ENCODE data around the gene OR9G4. TPM values are rescaled to one million over a fixed set of nuclear protein-coding genes. Genes with fewer than 3 reads are reported as not detected.
A peak's percentile ranks its signal among the peaks of the same experiment; 100 is the strongest.

The OR9G4 gene
- total and polyA plus RNA-seq, 10 of the 15 experiments (the other 5 are each of a cell fraction or from before 2014, with no cell fraction given), result not detected

DNA sequence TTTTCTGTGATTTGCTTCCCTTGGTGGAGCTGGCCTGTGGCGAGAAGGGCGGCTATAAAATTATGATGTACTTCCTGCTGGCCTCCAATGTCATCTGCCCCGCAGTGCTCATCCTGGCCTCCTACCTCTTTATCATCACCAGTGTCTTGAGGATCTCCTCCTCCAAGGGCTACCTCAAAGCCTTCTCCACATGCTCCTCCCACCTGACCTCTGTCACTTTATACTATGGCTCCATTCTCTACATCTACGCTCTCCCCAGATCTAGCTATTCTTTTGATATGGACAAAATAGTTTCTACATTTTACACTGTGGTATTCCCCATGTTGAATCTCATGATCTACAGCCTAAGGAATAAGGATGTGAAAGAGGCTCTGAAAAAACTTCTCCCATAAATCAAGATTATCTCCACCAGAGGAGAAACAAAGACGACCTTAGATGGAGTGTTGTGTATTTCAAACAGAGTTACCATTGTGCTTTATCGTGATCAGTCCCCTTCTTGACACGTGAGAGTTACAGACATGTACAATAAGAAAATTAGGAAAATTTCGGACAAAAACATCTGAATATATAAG, 47.5 kb downstream of the OR9G4 start (continued):
- TF ChIP-seq, protein P1, sequence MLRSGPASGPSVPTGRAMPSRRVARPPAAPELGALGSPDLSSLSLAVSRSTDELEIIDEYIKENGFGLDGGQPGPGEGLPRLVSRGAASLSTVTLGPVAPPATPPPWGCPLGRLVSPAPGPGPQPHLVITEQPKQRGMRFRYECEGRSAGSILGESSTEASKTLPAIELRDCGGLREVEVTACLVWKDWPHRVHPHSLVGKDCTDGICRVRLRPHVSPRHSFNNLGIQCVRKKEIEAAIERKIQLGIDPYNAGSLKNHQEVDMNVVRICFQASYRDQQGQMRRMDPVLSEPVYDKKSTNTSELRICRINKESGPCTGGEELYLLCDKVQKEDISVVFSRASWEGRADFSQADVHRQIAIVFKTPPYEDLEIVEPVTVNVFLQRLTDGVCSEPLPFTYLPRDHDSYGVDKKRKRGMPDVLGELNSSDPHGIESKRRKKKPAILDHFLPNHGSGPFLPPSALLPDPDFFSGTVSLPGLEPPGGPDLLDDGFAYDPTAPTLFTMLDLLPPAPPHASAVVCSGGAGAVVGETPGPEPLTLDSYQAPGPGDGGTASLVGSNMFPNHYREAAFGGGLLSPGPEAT (IDR thresholded peaks at IDR 0.05; ENCODE audit: low read depth), result no peak
- no peak for TF ChIP-seq NR2C2 (IDR thresholded peaks at IDR 0.05; ENCODE audit: borderline replicate concordance, control insufficient read depth, insufficient read length, low read depth)

DNA sequence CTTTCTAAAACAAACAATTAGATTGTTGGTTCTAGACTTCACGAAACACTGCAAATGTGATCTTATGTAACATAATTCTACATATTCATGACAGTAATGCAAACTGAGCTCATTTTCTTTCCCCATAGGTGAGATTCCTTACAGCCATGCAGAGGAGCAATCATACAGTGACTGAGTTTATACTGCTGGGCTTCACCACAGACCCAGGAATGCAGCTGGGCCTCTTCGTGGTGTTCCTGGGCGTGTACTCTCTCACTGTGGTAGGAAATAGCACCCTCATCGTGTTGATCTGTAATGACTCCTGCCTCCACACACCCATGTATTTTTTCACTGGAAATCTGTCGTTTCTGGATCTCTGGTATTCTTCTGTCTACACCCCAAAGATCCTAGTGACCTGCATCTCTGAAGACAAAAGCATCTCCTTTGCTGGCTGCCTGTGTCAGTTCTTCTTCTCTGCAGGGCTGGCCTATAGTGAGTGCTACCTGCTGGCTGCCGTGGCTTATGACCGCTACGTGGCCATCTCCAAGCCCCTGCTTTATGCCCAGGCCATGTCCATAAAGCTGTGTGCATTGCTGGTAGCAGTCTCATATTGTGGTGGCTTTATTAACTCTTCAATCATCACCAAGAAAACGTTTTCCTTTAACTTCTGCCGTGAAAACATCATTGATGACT, 48.1 kb downstream of the OR9G4 start:
- ATAC-seq, result peak; percentile 41
- intact Hi-C loops (cut with micrococcal nuclease; ENCODE audit: unreplicated experiment), result no loop called here

More for the DNA sequence above, 48.1 kb downstream of the OR9G4 start:
- Histone ChIP-seq H3K4me3 (no peak overlapping the region), H3K36me3 (ENCODE audit: control insufficient read depth in 2 of 2, insufficient read depth in 2 of 2, low read length in 1 of 2) (no peaks in the 10 kb centered on the region), H3K4me2 (ENCODE audit: control insufficient read depth, insufficient read depth) (no peak overlapping the region), H3K9ac (ENCODE audit: control insufficient read depth, insufficient read depth, low read length) (no peak overlapping the region), H3K79me2 (ENCODE audit: control insufficient read depth, insufficient read depth, low read length) (no peaks in the 10 kb centered on the region), H3K27me3 (replicated peaks in 1 of 2; ENCODE audit: control insufficient read depth in 2 of 2, insufficient read depth in 2 of 2, low read length in 1 of 2) (no peaks in the 10 kb centered on the region), H2AFZ (ENCODE audit: control insufficient read depth, low read depth, low read length) (no peak overlapping the region), H3K27ac (ENCODE audit: control insufficient read depth, insufficient read depth) (no peak overlapping the region), H3K4me1 (ENCODE audit: control insufficient read depth, insufficient read depth, low read length) (no peaks in the 10 kb centered on the region), H4K20me1 (ENCODE audit: control insufficient read depth, insufficient read depth) (no peaks in the 10 kb centered on the region), H3K9me3 (replicated peaks; ENCODE audit: control insufficient read depth, insufficient read depth, low read length) (no peaks in the 10 kb centered on the region)
- TF ChIP-seq POLR2A (IDR thresholded peaks at IDR 0.05; ENCODE audit: low read depth, low read length) (no peak), ZNF622 (IDR thresholded peaks at IDR 0.05) (no peak), SREBF1 (IDR thresholded peaks at IDR 0.05; ENCODE audit: low read length) (no peak), TCF7 (IDR thresholded peaks at IDR 0.05; ENCODE audit: borderline replicate concordance) (no peak), GATAD2B (conservative IDR thresholded peaks at IDR 0.05; ENCODE audit: low read depth) (no peak), IKZF2 (IDR thresholded peaks at IDR 0.05) (no peak), SPI1 (IDR thresholded peaks at IDR 0.05; ENCODE audit: borderline replicate concordance, insufficient read depth, low read depth, low read length) (no peak), EP300 (IDR thresholded peaks at IDR 0.05; ENCODE audit: borderline replicate concordance in 1 of 2, control insufficient read depth in 1 of 2, low read depth in 2 of 2, low read length in 2 of 2) (no peak), JUND (IDR thresholded peaks at IDR 0.05; ENCODE audit: low read depth, low read length) (no peak), DPF2 (IDR thresholded peaks at IDR 0.05) (no peak), CHD2 (IDR thresholded peaks at IDR 0.05; ENCODE audit: borderline replicate concordance, low read depth, low read length) (no peak), SP1 (IDR thresholded peaks at IDR 0.05; ENCODE audit: low read depth, low read length) (no peak), STAT3 (IDR thresholded peaks at IDR 0.05; ENCODE audit: low read depth, low read length) (no peak), MXI1 (IDR thresholded peaks at IDR 0.05; ENCODE audit: low read depth, low read length) (no peak), ETV6 (conservative IDR thresholded peaks at IDR 0.05 in 1 of 2, IDR thresholded peaks at IDR 0.05 in 1 of 2; ENCODE audit: borderline replicate concordance in 1 of 2, low read depth in 1 of 2) (no peak), ESRRA (IDR thresholded peaks at IDR 0.05; ENCODE audit: low read length) (no peak), ZNF274 (IDR thresholded peaks at IDR 0.05; ENCODE audit: insufficient read depth, insufficient read length) (no peak), NRF1 (conservative IDR thresholded peaks at IDR 0.05; ENCODE audit: low read depth, low read length) (no peak), SIX5 (IDR thresholded peaks at IDR 0.05; ENCODE audit: low read depth, low read length, severe bottlenecking) (no peak)
- TF ChIP-seq, protein P2, sequence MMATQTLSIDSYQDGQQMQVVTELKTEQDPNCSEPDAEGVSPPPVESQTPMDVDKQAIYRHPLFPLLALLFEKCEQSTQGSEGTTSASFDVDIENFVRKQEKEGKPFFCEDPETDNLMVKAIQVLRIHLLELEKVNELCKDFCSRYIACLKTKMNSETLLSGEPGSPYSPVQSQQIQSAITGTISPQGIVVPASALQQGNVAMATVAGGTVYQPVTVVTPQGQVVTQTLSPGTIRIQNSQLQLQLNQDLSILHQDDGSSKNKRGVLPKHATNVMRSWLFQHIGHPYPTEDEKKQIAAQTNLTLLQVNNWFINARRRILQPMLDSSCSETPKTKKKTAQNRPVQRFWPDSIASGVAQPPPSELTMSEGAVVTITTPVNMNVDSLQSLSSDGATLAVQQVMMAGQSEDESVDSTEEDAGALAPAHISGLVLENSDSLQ (IDR thresholded peaks at IDR 0.05), result no peak
- no TSS peak for BruUV-seq (replicated peaks)
- FAIRE-seq (no peak), DNase-seq (ENCODE audit: low read depth, low spot score) (no peak)
- 5% methylated on average over 10 of the region's 10 CpGs for WGBS (ENCODE audit: insufficient coverage, insufficient replicate concordance, low lambda C conversion rate, missing lambda C conversion rate)
- ChIA-PET CTCF (no interaction called here), RAD21 (ENCODE audit: unreplicated experiment) (no interaction called here), SMC1A (ENCODE audit: uncharacterized antibody, unreplicated experiment) (no interaction called here), POLR2A (no interaction called here)
- in situ Hi-C loops (cut with MboI), result no loop called here

Measured in GM12878 (cell line).